Stimulated activated naive CD4-positive, alpha-beta T cell treated with Interleukin-2 at 50 U/mL for 16 hours (primary cell): Measurements from ENCODE around the gene C6orf136.

Experiments
- DNase-seq: peaks from one replicate; lab custom pipeline; 2025; lab: John Stamatoyannopoulos, UW

Gene C6orf136

DNA sequence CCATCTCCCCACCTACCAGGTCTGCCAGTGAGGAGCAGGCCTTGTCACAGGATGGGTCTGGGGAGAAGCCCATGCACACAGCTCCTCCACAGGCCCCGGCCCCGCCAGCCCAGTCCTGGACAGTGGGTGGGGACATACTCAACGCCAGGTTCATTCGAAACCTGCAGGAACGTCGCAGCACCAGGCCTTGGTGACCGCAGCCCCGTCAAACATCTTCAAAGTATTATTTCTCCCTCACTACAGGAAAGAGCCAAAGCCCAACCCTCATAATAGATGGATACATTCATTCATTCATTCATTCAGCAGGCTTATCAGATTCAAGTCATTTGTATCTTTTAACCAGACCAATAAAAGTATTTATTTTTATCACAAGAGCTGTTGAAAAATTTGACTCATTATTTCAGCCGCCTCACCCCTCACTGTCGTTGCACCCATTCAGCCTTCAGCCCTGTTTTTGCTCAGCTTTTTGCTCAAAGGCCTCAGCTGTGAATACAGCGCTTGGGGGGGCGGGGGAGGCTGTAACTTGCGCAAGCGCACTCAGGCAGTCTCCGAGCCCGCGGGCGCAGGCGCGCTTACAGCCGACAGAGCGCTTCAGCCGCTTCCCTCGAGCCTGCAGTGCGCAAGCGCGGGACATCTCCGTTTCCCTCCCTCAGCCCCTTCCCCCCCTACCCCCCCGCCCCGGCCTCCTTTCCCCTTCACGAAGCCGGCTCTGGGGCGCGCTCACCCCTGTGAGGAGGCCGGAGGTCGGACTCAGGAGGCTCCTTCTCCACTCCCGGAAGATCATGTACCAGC lies at the start of gene C6orf136:
C6orf136 (plus strand) TSS at position 684 of the 792 bp plus-strand sequence; CDS start at position 783, 99 bp downstream.
- DNase-seq = peak; percentile 93

DNA sequence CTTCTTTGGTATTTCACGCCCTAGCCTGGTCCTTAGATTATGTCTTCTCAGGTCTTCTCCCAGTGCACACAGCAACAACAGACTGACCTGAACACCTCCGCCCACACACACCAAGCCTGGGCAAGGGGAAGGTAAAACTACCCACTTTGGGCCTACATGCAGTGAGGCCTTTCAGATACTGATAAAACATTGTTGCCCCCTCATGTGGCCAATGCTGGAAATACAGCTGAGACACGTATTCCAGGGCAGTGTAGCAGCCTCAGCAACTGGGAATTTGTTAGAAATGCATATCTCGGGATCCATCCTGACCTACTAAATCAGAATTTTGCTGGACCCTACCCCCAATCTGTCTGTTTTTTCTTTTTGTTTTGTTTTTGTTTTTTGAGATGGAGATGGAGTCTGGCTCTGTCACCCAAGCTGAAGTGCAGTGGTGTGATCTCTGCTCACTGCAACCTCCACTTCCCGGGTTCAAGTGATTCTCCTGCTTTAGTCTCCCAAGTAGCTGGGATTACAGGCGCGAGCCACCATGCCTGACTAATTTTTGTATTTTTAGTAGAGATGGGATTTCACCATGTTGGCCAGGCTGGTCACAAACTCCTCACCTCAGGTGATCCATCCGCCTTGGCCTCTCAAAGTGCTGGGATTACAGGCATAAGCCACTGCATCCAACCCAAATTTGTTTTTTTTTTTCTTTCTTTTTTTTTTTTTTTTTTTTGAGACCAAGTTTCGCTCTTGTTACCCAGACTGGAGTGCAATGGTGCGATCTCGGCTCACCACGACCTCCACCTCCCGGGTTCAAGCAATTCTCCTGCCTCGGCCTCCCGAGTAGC lies 49.4 kb upstream of the C6orf136 start:
- peak; percentile 68 for DNase-seq

GRCh38 chr6:30598912-30599624 lies 47.9 kb upstream of the C6orf136 start:
- DNase-seq = no peak

GRCh38 chr6:30599625-30600324 lies 47.2 kb upstream of the C6orf136 start:
- DNase-seq = no peak

DNA sequence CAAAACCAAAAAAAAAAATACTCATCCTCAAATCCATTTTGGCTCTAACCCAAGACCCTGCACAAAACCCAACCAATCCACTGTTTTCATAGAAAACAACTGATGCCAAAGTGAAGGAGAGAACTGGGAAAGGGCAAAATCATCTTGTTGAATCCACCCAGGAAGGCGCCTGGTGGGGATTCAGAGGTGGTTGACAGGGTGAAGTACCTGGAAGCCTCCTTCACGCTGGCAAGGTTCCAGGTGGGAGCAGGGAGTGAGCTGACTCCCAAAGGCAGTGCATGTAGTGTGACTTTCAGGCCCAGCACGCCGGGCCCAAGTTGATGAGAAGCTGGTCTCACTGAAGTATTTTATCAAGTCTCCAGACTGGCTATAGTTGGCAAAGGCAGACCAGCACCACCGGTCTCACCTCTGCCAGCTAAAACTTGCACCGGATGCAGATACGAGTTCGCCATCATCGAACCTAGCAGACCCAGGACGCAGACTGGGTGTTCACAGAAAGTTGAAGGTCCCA lies 46.4 kb upstream of the C6orf136 start:
- no peak for DNase-seq

GRCh38 chr6:30601436-30601814 lies 45.5 kb upstream of the C6orf136 start:
- no peak for DNase-seq

- DNase-seq = no peak
Measured at GRCh38 chr6:30601815-30602641, 44.9 kb upstream of the C6orf136 start.

DNA sequence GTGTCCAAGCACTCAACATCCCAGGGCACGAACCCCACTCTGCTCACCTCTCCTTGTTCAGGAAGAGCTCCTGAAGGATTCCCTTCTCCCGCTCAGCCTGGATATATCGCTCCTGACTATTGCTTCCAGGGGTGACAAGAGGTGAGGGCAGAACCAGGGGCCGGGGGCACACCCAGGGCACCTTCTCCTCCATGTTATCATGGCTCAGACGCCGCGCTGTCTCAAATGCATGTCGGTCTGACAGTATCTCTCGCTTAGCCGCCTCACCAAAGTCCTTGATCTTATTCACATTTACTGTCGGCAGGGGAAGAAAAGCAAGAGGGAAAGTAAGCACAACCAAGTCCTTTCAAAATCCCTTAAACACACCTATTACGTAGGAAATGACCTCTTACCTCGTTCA lies 43.0 kb upstream of the C6orf136 start:
- DNase-seq = no peak

DNA sequence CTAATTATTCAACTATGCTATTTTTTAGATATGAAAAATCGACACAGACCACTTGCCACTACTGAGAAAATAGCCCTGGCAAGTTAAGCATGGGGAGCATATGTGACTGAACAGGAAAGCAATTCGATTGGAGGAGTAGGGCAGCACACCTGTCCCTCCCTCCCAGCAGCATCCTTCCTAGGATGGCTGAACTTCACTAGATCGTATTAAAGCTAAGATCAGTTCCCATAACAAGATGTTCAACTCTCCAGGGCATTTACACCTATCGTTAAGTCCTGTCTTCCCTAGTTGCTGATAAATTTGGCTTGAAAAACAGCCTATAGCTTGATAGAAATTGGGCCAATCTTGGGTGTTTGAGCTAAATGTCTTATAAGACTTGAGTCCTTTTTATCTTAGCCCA lies 36.9 kb upstream of the C6orf136 start:
- DNase-seq = no peak

- DNase-seq = no peak
Measured at GRCh38 chr6:30611150-30611855, 35.6 kb upstream of the C6orf136 start.

DNA sequence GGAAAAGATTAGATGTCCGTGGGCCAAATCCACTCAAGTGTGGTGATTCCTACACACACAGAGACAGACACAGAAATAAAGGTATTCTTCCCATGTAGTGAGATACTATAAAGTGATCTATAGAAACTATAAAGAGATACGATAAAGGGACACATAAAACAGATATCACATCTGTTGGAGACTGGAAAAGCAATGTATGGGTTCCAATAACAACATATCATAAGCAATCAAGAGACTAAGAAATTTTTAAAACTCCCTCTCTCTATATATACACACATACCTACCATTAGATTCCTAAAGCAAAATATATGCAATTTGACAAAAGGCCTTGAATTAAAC lies 35.1 kb upstream of the C6orf136 start:
- DNase-seq = no peak

DNA sequence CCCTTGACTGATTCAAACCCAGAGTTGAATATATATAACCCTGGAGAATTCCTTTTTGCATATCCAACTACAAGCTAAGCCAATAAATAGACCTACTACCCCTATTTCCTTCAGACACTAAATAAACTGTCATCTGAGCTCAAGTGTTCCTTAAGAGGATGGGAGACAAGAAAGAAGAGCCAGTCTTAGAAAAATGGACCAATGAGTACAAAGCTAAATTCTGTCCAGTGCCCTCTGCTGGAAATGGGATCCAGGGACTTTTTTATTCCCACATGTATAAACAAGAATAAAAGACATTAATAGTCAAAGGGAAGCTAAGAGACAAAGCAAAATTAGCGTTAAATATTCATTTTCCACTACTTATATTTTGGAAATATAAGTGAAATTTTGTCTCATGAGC lies 34.7 kb upstream of the C6orf136 start:
- no peak for DNase-seq

DNA sequence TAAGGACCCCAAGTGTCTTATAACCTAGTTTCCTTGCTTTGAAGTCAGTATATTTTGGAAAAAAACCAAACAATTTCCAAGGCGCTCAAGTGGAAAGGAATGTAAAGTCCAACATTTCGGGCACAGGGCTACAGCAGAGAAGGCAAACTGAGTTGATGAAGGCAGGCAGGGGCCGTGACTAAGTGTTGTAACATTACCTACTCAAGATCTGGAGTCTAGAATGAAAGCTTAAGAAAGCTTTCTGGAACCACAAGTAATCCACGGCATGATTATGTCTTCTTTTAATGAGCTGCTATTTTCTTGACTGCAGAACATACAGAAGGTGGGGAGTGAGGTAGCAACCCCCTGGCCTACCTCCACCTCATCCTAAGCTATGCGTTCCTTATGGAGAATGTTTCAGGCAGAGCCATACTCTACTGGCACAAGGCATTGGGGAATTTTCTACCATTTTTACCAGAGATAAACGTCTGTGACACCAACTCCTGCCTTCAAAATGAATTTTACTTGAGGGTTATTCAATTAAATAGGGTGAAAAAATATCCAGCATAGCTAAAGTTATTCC lies 34.2 kb upstream of the C6orf136 start:
- no peak for DNase-seq

- DNase-seq = no peak
Measured at GRCh38 chr6:30613251-30614043, 33.5 kb upstream of the C6orf136 start.

GRCh38 chr6:30614044-30614842 lies 32.7 kb upstream of the C6orf136 start:
- no peak for DNase-seq

- peak; percentile 83 for DNase-seq
Measured at GRCh38 chr6:30614843-30615218, 32.1 kb upstream of the C6orf136 start.

- DNase-seq = no peak
Measured at GRCh38 chr6:30615219-30615957, 31.5 kb upstream of the C6orf136 start.
